Measurements from ENCODE around the gene FMN1.

GRCh38 chr15:33211176-33211808 lies 16.8 kb upstream of the FMN1 start:
- no peak for TF ChIP-seq CTCF (IDR thresholded peaks at IDR 0.05; ENCODE audit: low read depth, low read length, poor library complexity, severe bottlenecking)
- no peak for TF ChIP-seq EZH2phosphoT487 (IDR thresholded peaks at IDR 0.05; ENCODE audit: borderline replicate concordance, low read length)

Measured in DOHH2 (cell line).